Motor neuron (in vitro differentiated cells): ENCODE measurements around the gene SUMO1. TPM values are rescaled to one million over a fixed set of nuclear protein-coding genes. Genes with fewer than 3 reads are reported as not detected.
A peak's percentile ranks its signal among the peaks of the same experiment; 100 is the strongest.

Source experiments
- ATAC-seq, 8 experiments: fragments of 200-7000 bp; cut with Tn5 transposase; replicated peaks in 6 of 8; 2 replicates each; pipeline ENCODE4 v1.8.0; 2021; ENCODE audit warnings: mild to moderate bottlenecking in 8 of 8, moderate library complexity in 8 of 8
- H3K27ac ChIP-seq, 2 donors: fragments of 250-450 bp; sonication (Bioruptor Pico); 2 replicates each; pipeline ENCODE4 v1.9.0; 2021; ENCODE audit warnings: antibody characterized with exemption in 2 of 2, mild to moderate bottlenecking in 2 of 2, moderate library complexity in 1 of 2
- H3K4me1 ChIP-seq, 2 donors: fragments of 250-450 bp; sonication (Bioruptor Pico); replicated peaks in 1 of 2; 2 replicates each; pipeline ENCODE4 v1.6.1; 2021; ENCODE audit warnings: antibody characterized with exemption in 2 of 2, mild to moderate bottlenecking in 2 of 2, moderate library complexity in 1 of 2
- H3K4me3 ChIP-seq, 5 donors: fragments of 250-450 bp; sonication (Bioruptor Pico); 2 replicates each; pipeline ENCODE4 v1.9.0; 2021; ENCODE audit warnings: antibody characterized with exemption in 5 of 5, mild to moderate bottlenecking in 5 of 5, moderate library complexity in 4 of 5
- WGBS, 10 experiments: fragments of 450-650 bp; shearing (Covaris generic); methylation state at CpG; one replicate each; pipeline ENCODE4 v1.0.0; 2022; 5-methylcytosine and 5-hydroxymethylcytosine counted together
- in situ Hi-C, 9 experiments: fragments of 400-800 bp; cut with MboI; loops; one replicate each; pipeline ENCODE4 v1.15.0; 2021; ENCODE audit warnings: low sequenced_read_pairs in 9 of 9, low pct_unique_long_range_greater_than_20kb in 2 of 9; ENCODE audit not compliant: unreplicated experiment in 9 of 9
- total RNA-seq, 8 experiments: library from RNA; unstranded; fragments of 300-600 nt; gene quantifications; 2 replicates each; pipeline versions ENCODE4 v1.2.3 to v1.2.4, GENCODE V29; 2022

Gene SUMO1
- total RNA-seq, 8 experiments from 2014 or later = 109 to 191 (median 138) TPM

- Histone ChIP-seq H3K4me1 (no peaks in the 10 kb centered on the region), H3K27ac (no peak overlapping the region), H3K4me3 (no peak overlapping the region)
- ATAC-seq = no peak
- in situ Hi-C loops = loop anchor here in 7 of 9 experiments (25.0 kb wide), 3 partner anchors 331 to 956 kb away; partner anchors contain the start of gene ALS2 (in 6 of the 7)
- WGBS, 10 experiments = 60 to 100% (median 87%) methylated on average over 1 to 5 of the region's 5 CpGs; no CpG with 5 or more reads in 1 of the 10 experiments
These were observed 45.1 kb downstream of the SUMO1 start for GRCh38 chr2:202193305-202193704.

GRCh38 chr2:202187570-202187969 is 50.8 kb downstream of the SUMO1 start:
- Histone ChIP-seq H3K4me3 (no peak overlapping the region), H3K4me1 (no peaks in the 10 kb centered on the region), H3K27ac (no peak overlapping the region)
- 40 to 43% methylated on average over 1 of the region's 1 CpG; no CpG with 5 or more reads in 8 of the 10 experiments for WGBS, 10 experiments
- ATAC-seq = no peak
- in situ Hi-C loops = loop anchor here in 7 of 9 experiments (10.0 to 25.0 kb wide), 4 partner anchors 325 to 950 kb away; partner anchors contain the start of gene ALS2 (in 6 of the 7)

- in situ Hi-C loops = loop anchor here in 7 of 9 experiments (10.0 to 25.0 kb wide), 4 partner anchors 324 to 949 kb away; partner anchors contain the start of gene ALS2 (in 6 of the 7)
- ATAC-seq = no peak
These were observed 51.7 kb downstream of the SUMO1 start for GRCh38 chr2:202186641-202187202.

GRCh38 chr2:202185156-202185555 is 53.2 kb downstream of the SUMO1 start:
- Histone ChIP-seq H3K4me3 (no peak overlapping the region), H3K4me1 (no peaks in the 10 kb centered on the region), H3K27ac (no peak overlapping the region)
- in situ Hi-C loops = loop anchor here in 7 of 9 experiments (10.0 to 25.0 kb wide), 4 partner anchors 323 to 948 kb away; partner anchors contain the start of gene ALS2 (in 6 of the 7)
- WGBS, 10 experiments = 68 to 100% (median 85%) methylated on average over 2 to 6 of the region's 6 CpGs; no CpG with 5 or more reads in 3 of the 10 experiments
- ATAC-seq = no peak

More at GRCh38 chr2:202186641-202187202, 51.7 kb downstream of the SUMO1 start:
- no peak overlapping the region for H3K4me3 ChIP-seq
- H3K27ac ChIP-seq = no peak overlapping the region
- H3K4me1 ChIP-seq = no peaks in the 10 kb centered on the region
- 69 to 100% (median 100%) methylated on average over 1 to 4 of the region's 4 CpGs; no CpG with 5 or more reads in 1 of the 10 experiments for WGBS, 10 experiments

- ATAC-seq = no peak
- Histone ChIP-seq H3K4me3 (no peak overlapping the region), H3K27ac (no peak overlapping the region), H3K4me1 (no peaks in the 10 kb centered on the region)
- in situ Hi-C loops = loop anchor here in 7 of 9 experiments (10.0 to 25.0 kb wide), 4 partner anchors 322 to 947 kb away; partner anchors contain the start of gene ALS2 (in 6 of the 7)
- WGBS, 10 experiments = 49 to 94% (median 74%) methylated on average over 2 of the region's 2 CpGs; no CpG with 5 or more reads in 4 of the 10 experiments
These were observed 53.8 kb downstream of the SUMO1 start for GRCh38 chr2:202184557-202184956.

- no peak overlapping the region for H3K27ac ChIP-seq
- H3K4me3 ChIP-seq = no peak overlapping the region
- in situ Hi-C loops = loop anchor here in 7 of 9 experiments (25.0 kb wide), 3 partner anchors 316 to 941 kb away; partner anchors contain the start of gene ALS2 (in 6 of the 7)
- 14 to 93% (median 35%) methylated on average over 1 to 7 of the region's 7 CpGs for WGBS, 10 experiments
- ATAC-seq = peak; percentile 69 to 84 (median 78)
- H3K4me1 ChIP-seq = no peaks in the 10 kb centered on the region
These were observed 59.9 kb downstream of the SUMO1 start for GRCh38 chr2:202178346-202178958.

GRCh38 chr2:202172439-202173211 is 65.8 kb downstream of the SUMO1 start:
- Histone ChIP-seq H3K4me3 (no peak overlapping the region), H3K27ac (no peak overlapping the region), H3K4me1 (peaks cover 3% of the 10 kb centered on the region in 2 donors)
- no peak for ATAC-seq
- 50 to 100% (median 90%) methylated on average over 1 to 6 of the region's 6 CpGs; no CpG with 5 or more reads in 2 of the 10 experiments for WGBS, 10 experiments
- in situ Hi-C loops = loop anchor here in 4 of 9 experiments (25.0 kb wide), 3 partner anchors 135 to 385 kb away; partner anchors contain the start of genes ALS2 (in 3 of the 4) and FZD7 (in 1 of the 4)

- Histone ChIP-seq H3K4me1 (peaks cover 3% of the 10 kb centered on the region in 2 donors), H3K27ac (no peak overlapping the region), H3K4me3 (peak overlapping the region; percentile 5 to 28 (median 8))
- 13 to 100% (median 28%) methylated on average over 1 to 7 of the region's 32 CpGs; no CpG with 5 or more reads in 3 of the 10 experiments for WGBS, 10 experiments
- peak in 6 of 8 experiments; percentile 58 to 95 (median 91) for ATAC-seq
- in situ Hi-C loops = loop anchor here in 4 of 9 experiments (25.0 kb wide), 3 partner anchors 134 to 384 kb away; partner anchors contain the start of genes ALS2 (in 3 of the 4) and FZD7 (in 1 of the 4)
These were observed 67.1 kb downstream of the SUMO1 start for GRCh38 chr2:202171241-202171825.

- 64 to 100% (median 83%) methylated on average over 1 to 5 of the region's 8 CpGs; no CpG with 5 or more reads in 3 of the 10 experiments for WGBS, 10 experiments
- in situ Hi-C loops = loop anchor here in 4 of 9 experiments (25.0 kb wide), 3 partner anchors 133 to 383 kb away; partner anchors contain the start of genes ALS2 (in 3 of the 4) and FZD7 (in 1 of the 4)
These were observed 68.5 kb downstream of the SUMO1 start for GRCh38 chr2:202169832-202170424.

GRCh38 chr2:202169131-202169530 is 69.3 kb downstream of the SUMO1 start:
- in situ Hi-C loops = loop anchor here in 4 of 9 experiments (25.0 kb wide), 3 partner anchors 132 to 382 kb away; partner anchors contain the start of genes ALS2 (in 3 of the 4) and FZD7 (in 1 of the 4)
- peak in 3 of 8 experiments; percentile 80 to 96 (median 86) for ATAC-seq

More at GRCh38 chr2:202169832-202170424, 68.5 kb downstream of the SUMO1 start:
- H3K4me3 ChIP-seq = no peak overlapping the region
- peak in 3 of 8 experiments; percentile 25 to 41 (median 26) for ATAC-seq
- H3K27ac ChIP-seq = no peak overlapping the region
- H3K4me1 ChIP-seq = peaks cover 3% of the 10 kb centered on the region in 2 donors

GRCh38 chr2:202165945-202166344 is 72.5 kb downstream of the SUMO1 start:
- Histone ChIP-seq H3K4me3 (no peak overlapping the region), H3K27ac (no peak overlapping the region), H3K4me1 (peaks cover 0 to 5% of the 10 kb centered on the region in 2 donors)
- WGBS, 10 experiments = 11 to 100% (median 91%) methylated on average over 1 of the region's 1 CpG; no CpG with 5 or more reads in 3 of the 10 experiments
- in situ Hi-C loops = loop anchor here in 4 of 9 experiments (25.0 kb wide), 3 partner anchors 129 to 379 kb away; partner anchors contain the start of genes ALS2 (in 3 of the 4) and FZD7 (in 1 of the 4)
- peak in 1 of 8 experiments; percentile 22 for ATAC-seq

More at GRCh38 chr2:202169131-202169530, 69.3 kb downstream of the SUMO1 start:
- Histone ChIP-seq H3K4me3 (no peak overlapping the region), H3K4me1 (peaks cover 3% of the 10 kb centered on the region in 2 donors), H3K27ac (no peak overlapping the region)
